GM23338 (cell line): ENCODE measurements around the gene ZAP70.
A peak's percentile ranks its signal among the peaks of the same experiment; 100 is the strongest.

Experiments
- CREB1 ChIP-seq: fragments of 250-450 bp; sonication (Bioruptor Pico); IDR thresholded peaks from 2 replicates; pipeline ENCODE4 v1.5.0; 2020; ENCODE audit warnings: low read depth, mild to moderate bottlenecking, moderate library complexity
- EZH2 ChIP-seq: fragments of 200-600 bp; sonication (generic); IDR thresholded peaks from one replicate; pipeline ENCODE4 v1.8.0; 2017; ENCODE audit warnings: antibody characterized with exemption, mild to moderate bottlenecking, low read depth; ENCODE audit not compliant: unreplicated experiment
- EZH2phosphoT487 ChIP-seq: fragments of 200-600 bp; sonication (generic); IDR thresholded peaks from one replicate; pipeline ENCODE4 v1.8.1; 2018; ENCODE audit warnings: antibody characterized with exemption; ENCODE audit not compliant: unreplicated experiment
- NANOG ChIP-seq: IDR thresholded peaks from 2 replicates; pipeline ENCODE4 v1.6.1; 2016; ENCODE audit warnings: antibody characterized with exemption, borderline replicate concordance
- POLR2AphosphoS5 ChIP-seq: IDR thresholded peaks from 2 replicates; pipeline ENCODE4 v1.6.1; 2016; ENCODE audit warnings: antibody characterized with exemption, low read depth
- STAT1 ChIP-seq: IDR thresholded peaks from one replicate; pipeline ENCODE4 v1.6.1; 2016; ENCODE audit warnings: antibody characterized with exemption; ENCODE audit not compliant: unreplicated experiment
- TF ChIP-seq, protein P1 (sequence below), 2 experiments: fragments of 200-600 bp in 1 of 2; sonication (generic) in 1 of 2; conservative IDR thresholded peaks; 2 replicates each; pipeline versions ENCODE4 v1.5.1 to v1.6.1; 2016 to 2017; ENCODE audit warnings: antibody characterized with exemption in 2 of 2, low read depth in 2 of 2, mild to moderate bottlenecking in 2 of 2, moderate library complexity in 1 of 2
- TF ChIP-seq, protein P2 (sequence below): IDR thresholded peaks from one replicate; pipeline ENCODE4 v1.6.1; 2018; ENCODE audit warnings: antibody characterized with exemption; ENCODE audit not compliant: unreplicated experiment
- TF ChIP-seq, protein P3 (sequence below): IDR thresholded peaks from 2 replicates; pipeline ENCODE4 v1.6.1; 2016; ENCODE audit warnings: antibody characterized with exemption

DNA sequence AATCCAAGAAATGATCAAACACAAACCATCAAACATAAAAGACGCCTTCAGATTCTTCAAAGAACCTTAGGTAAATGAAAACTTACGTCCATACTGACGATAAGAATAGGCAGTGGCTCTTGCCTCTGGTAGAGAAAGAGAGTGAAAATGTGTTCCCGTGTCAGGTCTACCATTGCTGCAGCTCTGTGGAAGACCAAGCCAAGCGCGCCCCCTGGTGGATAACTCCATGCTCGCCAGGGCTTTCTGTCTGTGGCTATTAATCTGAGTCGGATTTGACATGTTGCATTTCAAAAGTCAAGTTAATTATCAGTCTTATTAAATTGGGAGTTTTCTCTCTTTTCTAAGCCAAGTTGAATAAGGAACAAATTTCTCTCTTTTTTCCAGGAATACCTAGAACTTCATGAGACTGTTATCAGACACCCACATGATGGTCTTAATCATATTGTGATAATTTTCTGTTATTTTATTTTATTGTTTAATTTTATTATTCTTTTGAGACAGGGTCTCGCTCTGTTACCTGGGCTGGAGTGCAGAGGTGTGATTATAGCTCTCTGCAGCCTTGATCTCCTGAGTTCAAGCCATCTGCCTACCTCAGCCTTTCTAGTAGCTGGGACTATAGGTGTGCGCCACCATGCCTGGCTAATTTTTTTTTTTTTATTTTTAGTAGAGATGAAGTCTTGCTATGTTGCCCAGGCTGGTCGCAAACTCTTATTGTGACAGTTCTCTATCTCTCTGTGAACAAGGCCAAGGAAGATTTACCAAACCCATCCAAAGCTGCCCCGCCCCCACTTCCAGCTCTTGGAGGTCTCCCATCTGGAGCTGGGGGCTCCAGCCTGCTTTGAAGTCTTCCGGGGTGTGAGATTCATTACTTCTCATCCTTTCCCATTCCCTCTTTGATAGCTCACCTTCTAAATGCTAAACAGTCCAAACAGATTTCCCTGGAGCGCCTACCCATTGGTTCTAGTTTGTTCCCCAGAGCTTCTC lies 15.8 kb upstream of the ZAP70 start:
- no peak for TF ChIP-seq EZH2
- no peak for TF ChIP-seq NANOG
- TF ChIP-seq, protein P1, sequence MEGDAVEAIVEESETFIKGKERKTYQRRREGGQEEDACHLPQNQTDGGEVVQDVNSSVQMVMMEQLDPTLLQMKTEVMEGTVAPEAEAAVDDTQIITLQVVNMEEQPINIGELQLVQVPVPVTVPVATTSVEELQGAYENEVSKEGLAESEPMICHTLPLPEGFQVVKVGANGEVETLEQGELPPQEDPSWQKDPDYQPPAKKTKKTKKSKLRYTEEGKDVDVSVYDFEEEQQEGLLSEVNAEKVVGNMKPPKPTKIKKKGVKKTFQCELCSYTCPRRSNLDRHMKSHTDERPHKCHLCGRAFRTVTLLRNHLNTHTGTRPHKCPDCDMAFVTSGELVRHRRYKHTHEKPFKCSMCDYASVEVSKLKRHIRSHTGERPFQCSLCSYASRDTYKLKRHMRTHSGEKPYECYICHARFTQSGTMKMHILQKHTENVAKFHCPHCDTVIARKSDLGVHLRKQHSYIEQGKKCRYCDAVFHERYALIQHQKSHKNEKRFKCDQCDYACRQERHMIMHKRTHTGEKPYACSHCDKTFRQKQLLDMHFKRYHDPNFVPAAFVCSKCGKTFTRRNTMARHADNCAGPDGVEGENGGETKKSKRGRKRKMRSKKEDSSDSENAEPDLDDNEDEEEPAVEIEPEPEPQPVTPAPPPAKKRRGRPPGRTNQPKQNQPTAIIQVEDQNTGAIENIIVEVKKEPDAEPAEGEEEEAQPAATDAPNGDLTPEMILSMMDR (conservative IDR thresholded peaks at IDR 0.05; ENCODE audit: low read depth in 2 of 2) = peak; percentile 97
- no peak for TF ChIP-seq CREB1 (CRISPR knock-in tag)
- TF ChIP-seq, protein P2, sequence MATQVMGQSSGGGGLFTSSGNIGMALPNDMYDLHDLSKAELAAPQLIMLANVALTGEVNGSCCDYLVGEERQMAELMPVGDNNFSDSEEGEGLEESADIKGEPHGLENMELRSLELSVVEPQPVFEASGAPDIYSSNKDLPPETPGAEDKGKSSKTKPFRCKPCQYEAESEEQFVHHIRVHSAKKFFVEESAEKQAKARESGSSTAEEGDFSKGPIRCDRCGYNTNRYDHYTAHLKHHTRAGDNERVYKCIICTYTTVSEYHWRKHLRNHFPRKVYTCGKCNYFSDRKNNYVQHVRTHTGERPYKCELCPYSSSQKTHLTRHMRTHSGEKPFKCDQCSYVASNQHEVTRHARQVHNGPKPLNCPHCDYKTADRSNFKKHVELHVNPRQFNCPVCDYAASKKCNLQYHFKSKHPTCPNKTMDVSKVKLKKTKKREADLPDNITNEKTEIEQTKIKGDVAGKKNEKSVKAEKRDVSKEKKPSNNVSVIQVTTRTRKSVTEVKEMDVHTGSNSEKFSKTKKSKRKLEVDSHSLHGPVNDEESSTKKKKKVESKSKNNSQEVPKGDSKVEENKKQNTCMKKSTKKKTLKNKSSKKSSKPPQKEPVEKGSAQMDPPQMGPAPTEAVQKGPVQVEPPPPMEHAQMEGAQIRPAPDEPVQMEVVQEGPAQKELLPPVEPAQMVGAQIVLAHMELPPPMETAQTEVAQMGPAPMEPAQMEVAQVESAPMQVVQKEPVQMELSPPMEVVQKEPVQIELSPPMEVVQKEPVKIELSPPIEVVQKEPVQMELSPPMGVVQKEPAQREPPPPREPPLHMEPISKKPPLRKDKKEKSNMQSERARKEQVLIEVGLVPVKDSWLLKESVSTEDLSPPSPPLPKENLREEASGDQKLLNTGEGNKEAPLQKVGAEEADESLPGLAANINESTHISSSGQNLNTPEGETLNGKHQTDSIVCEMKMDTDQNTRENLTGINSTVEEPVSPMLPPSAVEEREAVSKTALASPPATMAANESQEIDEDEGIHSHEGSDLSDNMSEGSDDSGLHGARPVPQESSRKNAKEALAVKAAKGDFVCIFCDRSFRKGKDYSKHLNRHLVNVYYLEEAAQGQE = no peak
- no peak for TF ChIP-seq POLR2AphosphoS5
- no peak for TF ChIP-seq EZH2phosphoT487
- TF ChIP-seq, protein P3, sequence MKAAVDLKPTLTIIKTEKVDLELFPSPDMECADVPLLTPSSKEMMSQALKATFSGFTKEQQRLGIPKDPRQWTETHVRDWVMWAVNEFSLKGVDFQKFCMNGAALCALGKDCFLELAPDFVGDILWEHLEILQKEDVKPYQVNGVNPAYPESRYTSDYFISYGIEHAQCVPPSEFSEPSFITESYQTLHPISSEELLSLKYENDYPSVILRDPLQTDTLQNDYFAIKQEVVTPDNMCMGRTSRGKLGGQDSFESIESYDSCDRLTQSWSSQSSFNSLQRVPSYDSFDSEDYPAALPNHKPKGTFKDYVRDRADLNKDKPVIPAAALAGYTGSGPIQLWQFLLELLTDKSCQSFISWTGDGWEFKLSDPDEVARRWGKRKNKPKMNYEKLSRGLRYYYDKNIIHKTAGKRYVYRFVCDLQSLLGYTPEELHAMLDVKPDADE = no peak
- TF ChIP-seq STAT1 = no peak
